Endometrial microvascular endothelial cells (primary cell): ENCODE measurements around the gene MRC2. TPM values are rescaled to one million over a fixed set of nuclear protein-coding genes. Genes with fewer than 3 reads are reported as not detected.
"Not testable (repeated sequence)": the region's sequence is repeated elsewhere in the genome, so short reads cannot be mapped to it uniquely, and the experiment has no call there.

Source experiments
- in situ Hi-C: cut with HindIII; loops from 2 replicates; pipeline ENCODE4 v1.10.0; 2017; ENCODE audit warnings: low sequenced_read_pairs, low pct_unique_long_range_greater_than_20kb; ENCODE audit errors: inconsistent ontology term
- total RNA-seq: library from RNA; depleted of rRNA; stranded (reverse); fragments of >200 nt; gene quantifications from one replicate; pipeline ENCODE4 v1.2.3, GENCODE V29; 2015; ENCODE audit errors: inconsistent ontology term

The MRC2 gene
- total RNA-seq, 1 donor from 2014 or later, result 11.9 TPM

GRCh38 chr17:62605588-62605987, 21.9 kb upstream of the MRC2 start:
- in situ Hi-C loops, result no loop called here

GRCh38 chr17:62611292-62611691, 16.2 kb upstream of the MRC2 start:
- in situ Hi-C loops, result no loop called here

- in situ Hi-C loops, result no loop called here
Measured at GRCh38 chr17:62611728-62612127, 15.7 kb upstream of the MRC2 start.

GRCh38 chr17:62612289-62612688, 15.2 kb upstream of the MRC2 start:
- in situ Hi-C loops, result not testable (repeated sequence)

- in situ Hi-C loops, result not testable (repeated sequence)
Measured at GRCh38 chr17:62613095-62613494, 14.4 kb upstream of the MRC2 start.

- in situ Hi-C loops, result no loop called here
Measured at GRCh38 chr17:62614142-62614541, 13.3 kb upstream of the MRC2 start.

GRCh38 chr17:62615503-62615902, 12.0 kb upstream of the MRC2 start:
- in situ Hi-C loops, result no loop called here

GRCh38 chr17:62616993-62617893, 10.2 kb upstream of the MRC2 start:
- in situ Hi-C loops, result no loop called here

GRCh38 chr17:62617894-62618472, 9.5 kb upstream of the MRC2 start:
- in situ Hi-C loops, result no loop called here

GRCh38 chr17:62618647-62619416, 8.6 kb upstream of the MRC2 start:
- in situ Hi-C loops, result no loop called here

- in situ Hi-C loops, result no loop called here
Measured at GRCh38 chr17:62619417-62620155, 7.9 kb upstream of the MRC2 start.

GRCh38 chr17:62621223-62621622, 6.2 kb upstream of the MRC2 start:
- in situ Hi-C loops, result no loop called here

GRCh38 chr17:62625184-62625869, 2.1 kb upstream of the MRC2 start:
- in situ Hi-C loops, result no loop called here

GRCh38 chr17:62625870-62626200, 1.6 kb upstream of the MRC2 start:
- in situ Hi-C loops, result no loop called here

GRCh38 chr17:62626719-62627218, 701 bp upstream of the MRC2 start:
- in situ Hi-C loops, result no loop called here

- in situ Hi-C loops, result no loop called here
Measured at GRCh38 chr17:62627904-62628633, 599 bp downstream of the MRC2 start.

- in situ Hi-C loops, result no loop called here
Measured at GRCh38 chr17:62628831-62629555, 1.5 kb downstream of the MRC2 start.
